Urinary bladder (tissue), 4 donors: ENCODE data around the gene PAX2. TPM values are rescaled to one million over a fixed set of nuclear protein-coding genes. Genes with fewer than 3 reads are reported as not detected.

Experiments
- DNase-seq: peaks from one replicate; pipeline ENCODE4 v3.0.0-alpha.2; 2015; ENCODE audit errors: extremely low spot score
- H3K27ac ChIP-seq: one replicate; pipeline ENCODE4 v1.5.1; 2013; ENCODE audit warnings: low read depth, mild to moderate bottlenecking, moderate library complexity
- H3K36me3 ChIP-seq: one replicate; pipeline ENCODE4 v1.6.1; 2013; ENCODE audit warnings: mild to moderate bottlenecking, moderate library complexity; ENCODE audit not compliant: insufficient read depth
- H3K4me1 ChIP-seq: one replicate; pipeline ENCODE4 v1.6.1; 2013; ENCODE audit warnings: mild to moderate bottlenecking, moderate library complexity; ENCODE audit not compliant: insufficient read depth
- H3K4me3 ChIP-seq: one replicate; pipeline ENCODE4 v1.5.1; 2013; ENCODE audit warnings: low read depth, low read length
- WGBS: extraction: QIAGEN DNeasy Blood & Tissue Kit; methylation state at CpG from one replicate; pipeline ENCODE4 v1.1.7; 2013; 5-methylcytosine and 5-hydroxymethylcytosine counted together
- polyA plus RNA-seq: library from polyadenylated mRNA; stranded (reverse); fragments of 200-250 nt; gene quantifications from one replicate; pipeline ENCODE4 v1.2.3, GENCODE V29; 2013
- total RNA-seq: library from RNA; depleted of rRNA; stranded (reverse); fragments of >200 nt; gene quantifications from one replicate; pipeline ENCODE4 v1.2.3, GENCODE V29; 2014
- donor health status: healthy with polysubstance abuse.
- donor health status: healthy.

PAX2 gene
- total and polyA plus RNA-seq, 2 donors, result not detected

- H3K4me3 ChIP-seq, result no peak overlapping the region
- WGBS, result 2% methylated on average over 56 of the region's 56 CpGs
- no peak for DNase-seq
- H3K36me3 ChIP-seq, result no peaks in the 10 kb centered on the region
- H3K4me1 ChIP-seq, result no peaks in the 10 kb centered on the region
- H3K27ac ChIP-seq, result no peak overlapping the region
These were observed 5.6 kb upstream of the PAX2 start for GRCh38 chr10:100739517-100740368.

GRCh38 chr10:100740476-100741377 is 4.7 kb upstream of the PAX2 start:
- Histone ChIP-seq H3K4me1 (no peaks in the 10 kb centered on the region), H3K4me3 (no peak overlapping the region), H3K36me3 (no peaks in the 10 kb centered on the region), H3K27ac (no peak overlapping the region)
- no peak for DNase-seq
- WGBS, result 10% methylated on average over 16 of the region's 16 CpGs

GRCh38 chr10:100741378-100742075 is 3.9 kb upstream of the PAX2 start:
- Histone ChIP-seq H3K4me1 (no peaks in the 10 kb centered on the region), H3K36me3 (no peaks in the 10 kb centered on the region), H3K27ac (no peak overlapping the region), H3K4me3 (no peak overlapping the region)
- whole genome bisulfite sequencing, result 2% methylated on average over 32 of the region's 32 CpGs
- DNase-seq, result no peak

- Histone ChIP-seq H3K27ac (no peak overlapping the region), H3K4me1 (no peaks in the 10 kb centered on the region), H3K36me3 (no peaks in the 10 kb centered on the region), H3K4me3 (no peak overlapping the region)
- no peak for DNase-seq
- WGBS, result 4% methylated on average over 37 of the region's 37 CpGs
These were observed 3.2 kb upstream of the PAX2 start for GRCh38 chr10:100742076-100742771.

GRCh38 chr10:100742936-100743335 is 2.4 kb upstream of the PAX2 start:
- no peak overlapping the region for H3K4me3 ChIP-seq
- no peak for DNase-seq
- H3K36me3 ChIP-seq, result no peaks in the 10 kb centered on the region
- no peak overlapping the region for H3K27ac ChIP-seq
- no peaks in the 10 kb centered on the region for H3K4me1 ChIP-seq
- 18% methylated on average over 7 of the region's 7 CpGs for WGBS

DNA sequence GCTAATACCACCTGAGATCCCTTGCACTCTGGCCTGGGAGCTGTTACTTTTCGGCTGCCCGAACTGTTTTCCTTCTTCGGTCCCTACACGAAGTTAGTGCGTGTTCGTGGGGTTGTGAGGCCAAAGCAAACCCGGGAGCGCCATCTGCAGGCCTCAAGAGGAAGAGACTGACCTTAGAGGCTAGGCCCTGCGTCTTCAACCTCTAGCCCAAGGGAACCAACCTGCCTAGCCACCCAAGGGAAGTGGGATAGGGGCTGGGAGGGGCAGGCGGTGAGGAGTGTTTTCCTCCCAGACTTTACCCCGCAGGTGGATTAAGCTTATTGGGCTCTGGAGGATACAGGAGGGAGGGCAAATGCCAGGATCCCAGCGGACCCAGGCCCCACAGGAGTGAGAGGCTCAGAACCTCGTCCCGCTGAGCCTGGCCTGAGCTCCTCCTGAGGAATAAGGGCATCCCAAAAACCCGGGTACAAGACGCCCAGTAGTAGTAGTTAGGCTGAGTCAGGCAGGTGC is 1.7 kb upstream of the PAX2 start:
- H3K27ac ChIP-seq, result no peak overlapping the region
- no peak for DNase-seq
- H3K4me1 ChIP-seq, result no peaks in the 10 kb centered on the region
- no peak overlapping the region for H3K4me3 ChIP-seq
- H3K36me3 ChIP-seq, result no peaks in the 10 kb centered on the region
- WGBS, result 2% methylated on average over 16 of the region's 16 CpGs

GRCh38 chr10:100744136-100744986 is 1.0 kb upstream of the PAX2 start:
- Histone ChIP-seq H3K4me3 (no peak overlapping the region), H3K36me3 (no peaks in the 10 kb centered on the region), H3K4me1 (no peaks in the 10 kb centered on the region), H3K27ac (no peak overlapping the region)
- no peak for DNase-seq
- 2% methylated on average over 65 of the region's 65 CpGs for WGBS

DNA sequence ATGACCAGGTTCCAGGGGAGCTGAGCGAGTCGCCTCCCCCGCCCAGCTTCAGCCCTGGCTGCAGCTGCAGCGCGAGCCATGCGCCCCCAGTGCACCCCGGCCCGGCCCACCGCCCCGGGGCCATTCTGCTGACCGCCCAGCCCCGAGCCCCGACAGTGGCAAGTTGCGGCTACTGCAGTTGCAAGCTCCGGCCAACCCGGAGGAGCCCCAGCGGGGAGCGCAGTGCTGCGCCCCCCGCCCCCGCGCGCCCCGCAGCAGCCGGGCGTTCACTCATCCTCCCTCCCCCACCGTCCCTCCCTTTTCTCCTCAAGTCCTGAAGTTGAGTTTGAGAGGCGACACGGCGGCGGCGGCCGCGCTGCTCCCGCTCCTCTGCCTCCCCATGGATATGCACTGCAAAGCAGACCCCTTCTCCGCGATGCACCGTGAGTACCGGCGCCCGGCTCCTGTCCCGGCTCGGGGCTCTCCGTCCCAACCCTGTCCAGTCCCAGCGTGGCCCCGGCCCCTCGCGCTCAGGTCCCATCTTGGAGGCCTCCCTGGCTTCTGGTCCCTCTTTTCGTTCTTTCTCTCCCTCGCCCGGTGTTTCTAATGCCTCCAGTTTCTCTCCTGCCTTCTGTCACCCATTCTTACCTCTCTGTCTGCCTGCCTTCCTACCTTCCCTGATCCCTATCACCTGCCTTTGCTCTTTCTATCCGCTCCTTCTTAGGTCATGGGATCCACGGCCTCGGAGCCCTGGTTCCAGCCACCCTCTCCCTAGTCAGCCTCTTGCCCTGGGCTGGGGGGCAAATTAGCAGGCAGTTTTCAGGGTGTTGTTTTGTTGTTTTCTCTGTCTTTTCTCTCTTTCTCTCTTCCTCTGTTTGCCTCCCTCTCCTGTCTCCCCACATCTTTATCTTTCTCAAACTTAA is 751 bp downstream of the PAX2 start:
- Histone ChIP-seq H3K4me3 (peak overlapping the region; percentile 36), H3K36me3 (no peaks in the 10 kb centered on the region), H3K27ac (no peak overlapping the region), H3K4me1 (no peaks in the 10 kb centered on the region)
- WGBS, result 2% methylated on average over 54 of the region's 54 CpGs
- DNase-seq, result no peak

DNA sequence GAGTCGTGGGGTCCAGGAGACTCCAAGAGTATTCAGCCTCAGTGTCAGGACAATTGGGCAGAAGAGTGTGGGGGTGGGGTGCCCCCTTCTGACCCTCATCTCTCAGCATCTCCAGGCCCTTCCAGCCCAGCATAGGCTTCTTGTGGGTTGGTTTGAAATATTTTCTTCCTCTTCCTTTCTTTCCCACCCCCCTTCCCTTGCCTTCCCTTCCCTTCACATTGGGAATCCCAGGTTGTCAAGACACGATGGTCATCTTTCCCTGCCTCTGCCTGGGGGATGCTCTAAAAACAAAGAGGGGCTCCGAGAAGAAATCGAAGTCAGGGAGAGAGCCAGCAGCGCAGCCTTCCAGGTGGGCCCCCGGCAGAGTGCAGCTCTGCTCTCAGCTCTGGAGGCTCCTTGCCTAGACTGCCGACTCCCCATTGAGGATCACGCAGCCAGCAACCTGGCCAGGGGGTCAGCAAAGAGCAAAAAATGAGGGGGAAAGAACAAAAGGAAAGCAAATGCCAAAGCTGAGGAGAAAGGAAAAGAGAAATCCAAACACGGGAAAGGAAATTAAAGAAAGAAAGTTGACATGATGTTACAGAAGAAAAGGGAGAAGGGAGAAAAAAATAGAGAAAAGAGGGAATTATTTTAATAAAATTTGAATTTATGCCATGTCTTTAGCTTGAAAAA is 1.5 kb downstream of the PAX2 start:
- H3K36me3 ChIP-seq, result no peaks in the 10 kb centered on the region
- no peak overlapping the region for H3K4me3 ChIP-seq
- H3K27ac ChIP-seq, result no peak overlapping the region
- 10% methylated on average over 9 of the region's 9 CpGs for WGBS
- no peak for DNase-seq
- no peaks in the 10 kb centered on the region for H3K4me1 ChIP-seq

DNA sequence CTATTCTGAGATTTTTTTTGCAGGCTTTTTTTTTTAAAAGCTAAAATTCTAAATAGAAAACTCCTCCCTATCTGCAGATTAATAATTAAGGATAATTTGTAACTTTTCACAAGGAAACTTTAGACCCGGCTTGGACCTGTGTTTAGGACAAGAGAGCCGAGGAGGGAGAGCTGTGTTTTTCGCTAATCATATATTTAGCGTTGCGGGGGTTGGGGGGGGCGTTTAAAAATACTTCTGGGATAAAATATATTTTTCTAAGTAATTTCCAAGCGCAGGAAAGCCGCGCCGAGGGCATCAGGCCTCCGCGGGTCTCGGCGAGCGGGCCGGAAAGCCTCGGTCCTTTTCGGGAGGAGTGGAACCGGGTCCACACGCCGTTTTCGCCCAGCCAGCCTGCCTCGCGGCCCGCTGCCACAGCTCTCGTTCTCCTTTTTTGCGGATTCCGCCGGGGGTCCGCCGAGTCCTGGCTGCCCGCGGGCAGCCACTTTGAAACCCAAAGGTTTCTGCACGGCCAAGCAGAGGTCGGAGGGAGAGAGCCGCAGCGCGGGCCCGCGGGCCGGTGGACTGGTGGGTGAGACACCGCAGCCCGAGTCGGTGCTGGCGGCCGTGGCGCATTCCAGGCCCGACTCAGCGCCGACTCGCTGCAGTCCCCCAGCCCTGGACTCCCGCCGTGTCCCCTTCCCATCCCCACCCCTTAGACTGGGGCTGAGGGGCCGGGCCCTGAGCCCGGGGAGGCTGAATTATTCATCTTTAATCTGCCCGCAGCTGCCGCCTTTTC is 2.3 kb downstream of the PAX2 start:
- H3K36me3 ChIP-seq, result no peaks in the 10 kb centered on the region
- H3K4me1 ChIP-seq, result no peaks in the 10 kb centered on the region
- DNase-seq, result no peak
- no peak overlapping the region for H3K27ac ChIP-seq
- 3% methylated on average over 57 of the region's 57 CpGs for WGBS
- no peak overlapping the region for H3K4me3 ChIP-seq
